ENCODE results near the gene MON2. TPM values are rescaled to one million over a fixed set of nuclear protein-coding genes. Genes with fewer than 3 reads are reported as not detected.

MON2 gene
- total and polyA plus RNA-seq, 10 of the 15 experiments (the other 5 are each of a cell fraction or from before 2014, with no cell fraction given): 5.4 to 34.3 (median 23.4) TPM

- TF ChIP-seq ZBED1 (IDR thresholded peaks at IDR 0.05; ENCODE audit: borderline replicate concordance) (no peak), RFX5 (IDR thresholded peaks at IDR 0.05; ENCODE audit: low read depth, low read length) (no peak), RB1 (IDR thresholded peaks at IDR 0.05; ENCODE audit: borderline replicate concordance) (no peak)
These were observed 115.4 kb downstream of the MON2 start (continued) for GRCh38 chr12:62582065-62582366.

- CTCF ChIA-PET: interaction anchor here (0.8 to 11.6 kb wide), 6 partner anchors 9 to 228 kb away, joined by 3 to 314 read pairs (median 3); no protein-coding TSS in a partner anchor
These were observed 118.0 kb downstream of the MON2 start for GRCh38 chr12:62584619-62585018.

More at GRCh38 chr12:62584619-62585018, 118.0 kb downstream of the MON2 start:
- Histone ChIP-seq H3K36me3 (ENCODE audit: control insufficient read depth in 2 of 2, insufficient read depth in 2 of 2, low read length in 1 of 2) (peaks cover 0 to 2% of the 10 kb centered on the region in 2 experiments; a peak in 1 of 4 replicates), H3K9me3 (replicated peaks; ENCODE audit: control insufficient read depth, insufficient read depth, low read length) (no peaks in the 10 kb centered on the region), H2AFZ (ENCODE audit: control insufficient read depth, low read depth, low read length) (no peak overlapping the region), H3K79me2 (ENCODE audit: control insufficient read depth, insufficient read depth, low read length) (no peaks in the 10 kb centered on the region), H3K27ac (ENCODE audit: control insufficient read depth, insufficient read depth) (no peak overlapping the region), H3K9ac (ENCODE audit: control insufficient read depth, insufficient read depth, low read length) (no peak overlapping the region), H3K4me3 (no peak overlapping the region), H3K4me2 (ENCODE audit: control insufficient read depth, insufficient read depth) (no peak overlapping the region), H3K4me1 (ENCODE audit: control insufficient read depth, insufficient read depth, low read length) (no peaks in the 10 kb centered on the region), H3K27me3 (replicated peaks in 1 of 2; ENCODE audit: control insufficient read depth in 2 of 2, insufficient read depth in 2 of 2, low read length in 1 of 2) (no peaks in the 10 kb centered on the region), H4K20me1 (ENCODE audit: control insufficient read depth, insufficient read depth) (no peaks in the 10 kb centered on the region)
- DNase-seq (ENCODE audit: low read depth, low spot score) (no peak), ATAC-seq (no peak), FAIRE-seq (no peak)
- ChIA-PET RAD21 (ENCODE audit: unreplicated experiment) (interaction anchor here (1.3 to 2.2 kb wide), 4 partner anchors 9 to 213 kb away, joined by 4 to 9 read pairs (median 6); no protein-coding TSS in a partner anchor), POLR2A (no interaction called here), SMC1A (ENCODE audit: uncharacterized antibody, unreplicated experiment) (interaction anchor here (1.2 to 12.0 kb wide), 4 partner anchors 10 to 210 kb away, joined by 3 to 256 read pairs (median 3); no protein-coding TSS in a partner anchor)
- no TSS peak for BruUV-seq (replicated peaks)
- no peak for TF ChIP-seq CREB1 (IDR thresholded peaks at IDR 0.05; ENCODE audit: low read depth)
- TF ChIP-seq BHLHE40 (IDR thresholded peaks at IDR 0.05; ENCODE audit: borderline replicate concordance in 1 of 2, low read depth in 2 of 2, low read length in 1 of 2): no peak
- TF ChIP-seq SMC3 (IDR thresholded peaks at IDR 0.05; ENCODE audit: borderline replicate concordance, low read length): no peak
- TF ChIP-seq PAX5 (IDR thresholded peaks at IDR 0.05; ENCODE audit: borderline replicate concordance, low read depth, low read length): no peak
- no peak for TF ChIP-seq SP1 (IDR thresholded peaks at IDR 0.05; ENCODE audit: low read depth, low read length)
- no peak for TF ChIP-seq MTA2 (IDR thresholded peaks at IDR 0.05; ENCODE audit: low read depth)
- TF ChIP-seq MXI1 (IDR thresholded peaks at IDR 0.05; ENCODE audit: low read depth, low read length): no peak
- TF ChIP-seq PML (IDR thresholded peaks at IDR 0.05; ENCODE audit: low read length): no peak
- no peak for TF ChIP-seq ZNF384 (IDR thresholded peaks at IDR 0.05; ENCODE audit: borderline replicate concordance, low read depth, low read length)
- TF ChIP-seq ATF2 (IDR thresholded peaks at IDR 0.05; ENCODE audit: low read length): no peak
- no peak for TF ChIP-seq NR2C1 (IDR thresholded peaks at IDR 0.05)
- no peak for TF ChIP-seq BMI1 (IDR thresholded peaks at IDR 0.05; ENCODE audit: borderline replicate concordance)
- no peak for TF ChIP-seq HDAC6 (IDR thresholded peaks at IDR 0.05; ENCODE audit: unreplicated experiment)
- TF ChIP-seq NFXL1 (IDR thresholded peaks at IDR 0.05; ENCODE audit: borderline replicate concordance): no peak
- no peak for TF ChIP-seq STAT3 (IDR thresholded peaks at IDR 0.05; ENCODE audit: low read depth, low read length)
- no peak for TF ChIP-seq BRCA1 (IDR thresholded peaks at IDR 0.05; ENCODE audit: low read depth, low read length)
- TF ChIP-seq ZNF24 (IDR thresholded peaks at IDR 0.05): no peak
- TF ChIP-seq HCFC1 (IDR thresholded peaks at IDR 0.05; ENCODE audit: low read length): no peak
- TF ChIP-seq RB1 (IDR thresholded peaks at IDR 0.05; ENCODE audit: borderline replicate concordance): no peak
- TF ChIP-seq ATF7 (IDR thresholded peaks at IDR 0.05; ENCODE audit: low read depth): no peak
- intact Hi-C loops (cut with micrococcal nuclease; ENCODE audit: unreplicated experiment): loop anchor here (5.0 kb wide), 1 partner anchor 147 kb away; no protein-coding TSS in a partner anchor
- in situ Hi-C loops (cut with MboI): loop anchor here (5.0 kb wide), 1 partner anchor 208 kb away; no protein-coding TSS in a partner anchor
- WGBS (ENCODE audit: insufficient coverage, insufficient replicate concordance, low lambda C conversion rate, missing lambda C conversion rate): 98% methylated on average over 4 of the region's 4 CpGs
